ENCODE data around the gene TCF12.

Gene TCF12

GRCh38 chr15:56913670-56914069 is 4.8 kb upstream of the TCF12 start:
- peaks cover 4% of the 10 kb centered on the region for H3K4me1 ChIP-seq (ENCODE audit: control insufficient read depth, insufficient read depth, low read length)
- no peak overlapping the region for H3K4me3 ChIP-seq (ENCODE audit: insufficient read depth, low read depth, low read length)
- H3K9me3 ChIP-seq (ENCODE audit: control insufficient read depth, low read length), result no peaks in the 10 kb centered on the region
- 90% methylated on average over 2 of the region's 2 CpGs; no CpG with 5 or more reads in 1 of the 2 experiments for WGBS, 2 experiments
- H3K27me3 ChIP-seq (ENCODE audit: control insufficient read depth, insufficient read depth, low read length, poor library complexity, severe bottlenecking), result no peaks in the 10 kb centered on the region
- H3K36me3 ChIP-seq (ENCODE audit: control insufficient read depth, insufficient read depth, low read length), result no peaks in the 10 kb centered on the region
- H3K27ac ChIP-seq (ENCODE audit: insufficient read depth, low read depth, low read length, poor library complexity, severe bottlenecking), result no peak overlapping the region

GRCh38 chr15:56915888-56916287 is 2.6 kb upstream of the TCF12 start:
- 93 to 98% methylated on average over 3 to 4 of the region's 4 CpGs for WGBS, 2 experiments
- Histone ChIP-seq H3K9me3 (ENCODE audit: control insufficient read depth, low read length) (no peaks in the 10 kb centered on the region), H3K4me3 (ENCODE audit: insufficient read depth, low read depth, low read length) (no peak overlapping the region), H3K36me3 (ENCODE audit: control insufficient read depth, insufficient read depth, low read length) (no peaks in the 10 kb centered on the region), H3K27ac (ENCODE audit: insufficient read depth, low read depth, low read length, poor library complexity, severe bottlenecking) (no peak overlapping the region), H3K27me3 (ENCODE audit: control insufficient read depth, insufficient read depth, low read length, poor library complexity, severe bottlenecking) (no peaks in the 10 kb centered on the region), H3K4me1 (ENCODE audit: control insufficient read depth, insufficient read depth, low read length) (peaks cover 8% of the 10 kb centered on the region)

DNA sequence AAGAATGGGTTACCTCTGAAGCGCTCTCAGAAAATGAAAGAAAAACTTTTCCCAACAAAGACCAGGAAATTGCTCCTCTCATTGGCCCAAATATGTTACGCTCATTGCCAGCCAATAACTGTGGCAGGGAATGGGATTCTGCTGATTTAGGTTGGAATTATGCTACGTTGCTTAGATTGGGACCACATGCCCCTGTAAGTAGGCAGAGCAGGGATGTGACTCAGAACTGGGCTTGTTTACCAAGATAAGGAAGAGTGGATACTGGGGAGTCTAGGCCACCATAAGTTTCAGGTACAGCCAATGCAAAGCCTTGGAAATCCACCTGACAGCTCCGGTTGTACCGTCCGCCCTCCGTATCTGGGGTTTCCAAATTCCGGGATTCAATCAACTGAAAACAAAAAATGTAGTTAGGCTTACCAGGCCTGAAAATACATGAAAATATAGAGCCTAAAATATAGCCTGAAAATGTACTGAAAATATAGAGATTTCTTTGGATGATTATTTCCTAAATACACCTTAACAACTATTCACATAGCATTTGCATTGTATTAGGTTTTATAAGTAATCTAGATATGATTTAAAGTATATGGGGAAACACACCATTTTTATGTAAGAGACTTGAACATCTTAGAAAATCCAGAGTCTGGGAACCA is 1.5 kb upstream of the TCF12 start:
- Histone ChIP-seq H3K4me1 (ENCODE audit: control insufficient read depth, insufficient read depth, low read length) (peaks cover 9% of the 10 kb centered on the region), H3K27ac (ENCODE audit: insufficient read depth, low read depth, low read length, poor library complexity, severe bottlenecking) (no peak overlapping the region), H3K36me3 (ENCODE audit: control insufficient read depth, insufficient read depth, low read length) (no peaks in the 10 kb centered on the region), H3K4me3 (ENCODE audit: insufficient read depth, low read depth, low read length) (no peak overlapping the region), H3K9me3 (ENCODE audit: control insufficient read depth, low read length) (no peaks in the 10 kb centered on the region), H3K27me3 (ENCODE audit: control insufficient read depth, insufficient read depth, low read length, poor library complexity, severe bottlenecking) (no peaks in the 10 kb centered on the region)
- WGBS, 2 experiments, result 96 to 99% methylated on average over 8 of the region's 8 CpGs

GRCh38 chr15:56917652-56918045 is 795 bp upstream of the TCF12 start:
- Histone ChIP-seq H3K4me1 (ENCODE audit: control insufficient read depth, insufficient read depth, low read length) (peaks cover 14% of the 10 kb centered on the region), H3K27ac (ENCODE audit: insufficient read depth, low read depth, low read length, poor library complexity, severe bottlenecking) (no peak overlapping the region), H3K27me3 (ENCODE audit: control insufficient read depth, insufficient read depth, low read length, poor library complexity, severe bottlenecking) (no peaks in the 10 kb centered on the region), H3K36me3 (ENCODE audit: control insufficient read depth, insufficient read depth, low read length) (no peaks in the 10 kb centered on the region), H3K4me3 (ENCODE audit: insufficient read depth, low read depth, low read length) (peak overlapping the region; percentile 92), H3K9me3 (ENCODE audit: control insufficient read depth, low read length) (no peaks in the 10 kb centered on the region)
- WGBS, 2 experiments, result 26 to 27% methylated on average over 9 of the region's 9 CpGs

DNA sequence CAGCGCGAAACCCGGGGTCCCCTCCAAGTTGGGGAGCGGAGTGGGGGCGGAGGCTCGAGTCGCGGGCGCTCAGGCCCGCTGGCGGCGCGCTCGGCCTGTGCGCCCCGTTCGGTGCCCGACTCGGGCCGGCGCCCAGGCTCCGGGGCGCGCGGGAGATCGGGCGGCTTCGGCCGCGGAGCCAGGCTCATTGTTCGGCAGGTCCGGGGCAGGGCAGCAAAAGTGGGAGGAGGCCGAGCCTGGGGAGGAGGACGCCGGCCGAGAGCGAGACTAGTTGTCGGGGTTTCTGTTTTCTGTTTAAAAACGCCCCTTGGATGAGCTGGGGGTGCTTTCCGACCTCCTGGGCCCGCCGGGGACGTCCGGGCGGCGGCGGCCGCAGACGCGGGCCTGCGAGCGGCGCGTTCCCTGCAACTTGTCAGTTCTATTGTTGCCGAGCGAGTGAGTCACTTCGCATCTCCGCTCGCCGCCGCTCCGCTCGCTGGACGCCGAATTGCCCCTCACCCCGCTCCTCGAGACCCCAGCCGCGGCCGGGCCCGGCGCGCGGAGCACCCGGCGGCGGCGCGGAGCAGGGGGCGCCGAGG is 676 bp downstream of the TCF12 start:
- peak overlapping the region; percentile 80 for H3K27ac ChIP-seq (ENCODE audit: insufficient read depth, low read depth, low read length, poor library complexity, severe bottlenecking)
- H3K36me3 ChIP-seq (ENCODE audit: control insufficient read depth, insufficient read depth, low read length), result no peaks in the 10 kb centered on the region
- H3K27me3 ChIP-seq (ENCODE audit: control insufficient read depth, insufficient read depth, low read length, poor library complexity, severe bottlenecking), result no peaks in the 10 kb centered on the region
- WGBS, 2 experiments, result 0 to 1% methylated on average over 81 of the region's 81 CpGs
- H3K4me1 ChIP-seq (ENCODE audit: control insufficient read depth, insufficient read depth, low read length), result peaks cover 17% of the 10 kb centered on the region
- no peaks in the 10 kb centered on the region for H3K9me3 ChIP-seq (ENCODE audit: control insufficient read depth, low read length)
- peak overlapping the region; percentile 92 for H3K4me3 ChIP-seq (ENCODE audit: insufficient read depth, low read depth, low read length)

- H3K27ac ChIP-seq (ENCODE audit: insufficient read depth, low read depth, low read length, poor library complexity, severe bottlenecking), result peak overlapping the region; percentile 80
- peaks cover 17% of the 10 kb centered on the region for H3K4me1 ChIP-seq (ENCODE audit: control insufficient read depth, insufficient read depth, low read length)
- 1% methylated on average over 42 of the region's 42 CpGs for WGBS, 2 experiments
These were observed 1.3 kb downstream of the TCF12 start for GRCh38 chr15:56919609-56920366.

DNA sequence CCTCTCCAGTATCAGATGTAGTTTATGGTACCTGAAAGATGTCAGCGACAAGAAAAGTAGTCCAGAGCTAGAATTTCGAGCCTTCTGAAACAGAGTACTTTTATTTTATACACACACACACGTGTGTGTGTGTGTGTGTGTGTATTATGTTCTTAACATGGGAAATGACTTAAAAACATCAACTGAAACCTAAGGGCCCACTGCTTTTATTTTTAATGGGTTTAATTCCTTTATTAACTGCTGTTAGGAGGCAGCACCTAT is 1.9 kb downstream of the TCF12 start:
- Histone ChIP-seq H3K4me3 (ENCODE audit: insufficient read depth, low read depth, low read length) (peak overlapping the region; percentile 92), H3K27ac (ENCODE audit: insufficient read depth, low read depth, low read length, poor library complexity, severe bottlenecking) (no peak overlapping the region), H3K9me3 (ENCODE audit: control insufficient read depth, low read length) (no peaks in the 10 kb centered on the region), H3K4me1 (ENCODE audit: control insufficient read depth, insufficient read depth, low read length) (peaks cover 17% of the 10 kb centered on the region), H3K36me3 (ENCODE audit: control insufficient read depth, insufficient read depth, low read length) (no peaks in the 10 kb centered on the region), H3K27me3 (ENCODE audit: control insufficient read depth, insufficient read depth, low read length, poor library complexity, severe bottlenecking) (no peaks in the 10 kb centered on the region)
- no CpG with 5 or more reads among the region's 3 CpGs for WGBS, 2 experiments

More at GRCh38 chr15:56919609-56920366, 1.3 kb downstream of the TCF12 start:
- Histone ChIP-seq H3K27me3 (ENCODE audit: control insufficient read depth, insufficient read depth, low read length, poor library complexity, severe bottlenecking) (no peaks in the 10 kb centered on the region), H3K36me3 (ENCODE audit: control insufficient read depth, insufficient read depth, low read length) (no peaks in the 10 kb centered on the region), H3K4me3 (ENCODE audit: insufficient read depth, low read depth, low read length) (peak overlapping the region; percentile 92), H3K9me3 (ENCODE audit: control insufficient read depth, low read length) (no peaks in the 10 kb centered on the region)

GRCh38 chr15:56923174-56923591 is 4.7 kb downstream of the TCF12 start:
- Histone ChIP-seq H3K4me3 (ENCODE audit: insufficient read depth, low read depth, low read length) (no peak overlapping the region), H3K27ac (ENCODE audit: insufficient read depth, low read depth, low read length, poor library complexity, severe bottlenecking) (no peak overlapping the region), H3K36me3 (ENCODE audit: control insufficient read depth, insufficient read depth, low read length) (no peaks in the 10 kb centered on the region), H3K9me3 (ENCODE audit: control insufficient read depth, low read length) (no peaks in the 10 kb centered on the region), H3K4me1 (ENCODE audit: control insufficient read depth, insufficient read depth, low read length) (peaks cover 21% of the 10 kb centered on the region), H3K27me3 (ENCODE audit: control insufficient read depth, insufficient read depth, low read length, poor library complexity, severe bottlenecking) (no peaks in the 10 kb centered on the region)
- WGBS, 2 experiments, result 86% methylated on average over 2 of the region's 3 CpGs

DNA sequence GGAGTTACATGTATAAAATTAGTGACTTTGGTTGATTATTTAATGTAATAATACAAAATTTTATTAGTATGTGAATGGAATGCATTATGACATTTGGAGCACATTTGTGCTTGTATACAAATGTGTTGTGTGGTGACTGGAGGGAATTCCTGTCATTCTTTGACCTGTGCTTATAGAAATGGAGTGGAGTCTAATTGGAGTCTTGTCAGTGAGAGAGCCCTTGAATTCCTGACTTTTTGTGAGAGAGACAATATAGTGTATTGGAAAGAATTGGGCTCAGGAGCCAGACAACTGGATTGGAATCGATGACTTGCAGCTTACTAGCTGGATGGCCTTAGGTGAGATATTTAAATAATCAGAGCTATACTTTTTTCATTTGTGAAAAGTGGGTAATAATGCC is 9.4 kb downstream of the TCF12 start:
- WGBS, 2 experiments, result 92 to 93% methylated on average over 1 of the region's 1 CpG
- no peaks in the 10 kb centered on the region for H3K36me3 ChIP-seq (ENCODE audit: control insufficient read depth, insufficient read depth, low read length)
- H3K27ac ChIP-seq (ENCODE audit: insufficient read depth, low read depth, low read length, poor library complexity, severe bottlenecking), result no peak overlapping the region

DNA sequence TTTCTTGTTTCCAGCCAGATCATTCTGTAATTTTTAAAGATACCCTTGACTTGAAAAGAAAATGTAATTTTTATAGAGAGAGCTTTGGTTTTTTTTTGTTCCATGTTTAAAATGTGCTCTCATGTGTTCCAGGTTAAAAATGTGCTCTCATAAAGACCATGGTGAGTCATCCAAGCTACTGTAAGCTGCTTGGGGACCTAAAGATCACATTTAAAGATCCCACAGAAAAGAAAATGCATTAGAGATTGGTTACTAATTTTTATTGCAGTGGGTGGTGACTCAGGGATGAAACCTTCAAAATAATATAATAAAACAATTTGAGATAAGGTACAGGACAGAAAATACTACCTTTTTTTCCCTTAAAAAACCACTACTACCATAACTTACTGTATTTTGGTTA is 11.0 kb downstream of the TCF12 start:
- no peaks in the 10 kb centered on the region for H3K9me3 ChIP-seq (ENCODE audit: control insufficient read depth, low read length)
- H3K36me3 ChIP-seq (ENCODE audit: control insufficient read depth, insufficient read depth, low read length), result no peaks in the 10 kb centered on the region
- no peaks in the 10 kb centered on the region for H3K27me3 ChIP-seq (ENCODE audit: control insufficient read depth, insufficient read depth, low read length, poor library complexity, severe bottlenecking)
- peaks cover 12% of the 10 kb centered on the region for H3K4me1 ChIP-seq (ENCODE audit: control insufficient read depth, insufficient read depth, low read length)
- H3K4me3 ChIP-seq (ENCODE audit: insufficient read depth, low read depth, low read length), result no peak overlapping the region
- no peak overlapping the region for H3K27ac ChIP-seq (ENCODE audit: insufficient read depth, low read depth, low read length, poor library complexity, severe bottlenecking)

More for the DNA sequence above, 9.4 kb downstream of the TCF12 start:
- H3K4me1 ChIP-seq (ENCODE audit: control insufficient read depth, insufficient read depth, low read length), result peaks cover 13% of the 10 kb centered on the region
- no peak overlapping the region for H3K4me3 ChIP-seq (ENCODE audit: insufficient read depth, low read depth, low read length)
- no peaks in the 10 kb centered on the region for H3K27me3 ChIP-seq (ENCODE audit: control insufficient read depth, insufficient read depth, low read length, poor library complexity, severe bottlenecking)
- no peaks in the 10 kb centered on the region for H3K9me3 ChIP-seq (ENCODE audit: control insufficient read depth, low read length)
